GM21526 (cell line): ENCODE results near the gene RHNO1.
A peak's percentile ranks its signal among the peaks of the same experiment; 100 is the strongest.

Experiments
- ATAC-seq: cut with Tn5 transposase; IDR thresholded peaks from one replicate; pipeline ENCODE4 v1.9.1; 2021; ENCODE audit warnings: moderate library complexity; ENCODE audit not compliant: unreplicated experiment, low FRiP score

The RHNO1 gene

GRCh38 chr12:2877047-2877952 lies at the start of gene RHNO1, which contains the start of gene FOXM1:
Gene RHNO1 (plus strand): TSS chr12:2877223. CDS start chr12:2885367, 8,144 bp downstream.
Gene FOXM1 (minus strand): TSS chr12:2877174. CDS start chr12:2874478, 2,696 bp downstream.
- peak; percentile 71 for ATAC-seq

DNA sequence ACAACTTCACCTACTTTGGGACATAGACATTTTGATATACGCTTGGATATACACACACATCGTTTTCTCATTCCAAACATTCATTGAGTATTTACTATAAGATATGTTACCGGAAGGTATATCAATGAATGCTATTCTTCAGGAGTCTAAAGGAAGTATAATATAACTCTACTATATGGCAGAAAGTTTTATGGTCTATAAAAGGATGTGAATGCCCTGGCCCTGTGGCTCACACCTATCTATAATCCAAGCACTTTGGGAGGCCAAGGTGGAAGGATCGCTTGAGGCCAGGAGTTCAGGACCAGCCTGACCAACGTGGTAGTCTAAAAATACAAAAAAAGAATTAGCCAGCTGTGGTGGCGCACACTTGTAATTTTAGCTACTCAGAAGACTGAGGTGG lies 47.7 kb upstream of the RHNO1 start:
- ATAC-seq, result no peak

- no peak for ATAC-seq
These were observed 44.4 kb upstream of the RHNO1 start for GRCh38 chr12:2832550-2833127.

- ATAC-seq, result no peak
These were observed 43.7 kb upstream of the RHNO1 start for GRCh38 chr12:2833327-2833726.

DNA sequence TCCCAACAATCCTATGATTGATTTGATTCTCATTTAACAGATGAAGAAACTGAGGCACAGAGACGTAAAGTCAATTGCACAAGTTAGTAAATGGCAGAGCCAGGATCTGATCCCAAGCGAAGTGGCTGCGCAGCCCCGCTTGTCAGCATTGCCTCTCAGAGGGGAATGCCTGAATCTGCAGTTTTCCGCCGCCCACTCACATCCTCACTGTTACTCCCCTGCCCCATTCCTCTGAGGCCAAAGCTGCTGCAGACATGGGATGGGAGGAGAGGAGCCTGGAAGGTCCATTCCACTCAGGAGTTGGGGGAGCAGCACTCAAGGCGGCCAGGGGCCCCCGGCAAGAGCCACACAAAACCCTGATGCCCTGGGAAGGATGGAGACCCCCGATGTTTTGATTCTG lies 43.2 kb upstream of the RHNO1 start:
- no peak for ATAC-seq

DNA sequence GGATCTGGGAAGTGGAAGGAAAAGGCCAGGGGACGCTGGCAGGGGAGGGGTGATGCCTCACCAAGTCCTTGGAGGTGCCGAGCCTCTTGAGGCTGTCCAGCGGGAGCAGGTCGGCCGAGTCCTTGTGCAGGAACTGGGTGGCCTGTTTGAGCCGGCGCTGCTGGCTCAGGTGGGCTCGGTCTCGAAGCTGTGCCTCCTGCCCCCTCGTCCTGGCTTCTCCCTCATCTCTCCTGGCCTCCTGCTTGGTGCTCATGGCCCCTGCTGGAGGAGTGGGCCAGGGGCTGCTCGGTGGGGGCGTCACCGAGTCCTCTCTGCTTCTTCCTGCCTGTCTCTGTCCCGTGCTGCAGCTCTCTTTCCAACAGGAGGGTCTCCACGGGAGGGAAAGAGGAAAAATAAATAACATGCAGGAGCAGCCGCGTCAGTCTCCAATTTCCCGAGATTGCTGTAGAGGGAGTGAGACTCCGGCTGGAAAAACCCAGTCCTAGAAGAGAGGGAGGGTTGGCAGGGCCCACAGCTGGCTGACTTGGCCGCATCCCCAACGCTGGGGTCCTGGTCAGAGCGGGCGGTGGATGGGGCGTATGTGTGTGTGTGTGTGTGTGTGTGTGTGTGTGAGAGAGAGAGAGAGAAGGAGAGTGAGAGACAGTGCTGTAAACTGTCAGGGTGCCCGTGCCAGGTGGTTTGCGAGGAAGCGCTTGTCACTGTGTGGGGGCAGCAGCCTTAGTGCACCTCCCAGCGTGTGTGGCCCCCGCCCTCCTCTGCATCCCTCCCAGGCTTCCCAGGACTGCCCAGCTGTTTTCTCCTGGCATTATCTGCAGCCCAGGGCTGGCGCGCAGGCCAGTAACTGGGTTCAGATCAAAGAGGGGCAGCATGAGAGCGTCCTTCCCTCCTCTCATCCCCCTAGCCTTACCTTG lies 42.2 kb upstream of the RHNO1 start, which contains the start of gene NRIP2:
NRIP2 (minus strand) TSS at position 455 of the 911 bp plus-strand sequence; CDS start at position 403, 52 bp downstream.
- no peak for ATAC-seq

DNA sequence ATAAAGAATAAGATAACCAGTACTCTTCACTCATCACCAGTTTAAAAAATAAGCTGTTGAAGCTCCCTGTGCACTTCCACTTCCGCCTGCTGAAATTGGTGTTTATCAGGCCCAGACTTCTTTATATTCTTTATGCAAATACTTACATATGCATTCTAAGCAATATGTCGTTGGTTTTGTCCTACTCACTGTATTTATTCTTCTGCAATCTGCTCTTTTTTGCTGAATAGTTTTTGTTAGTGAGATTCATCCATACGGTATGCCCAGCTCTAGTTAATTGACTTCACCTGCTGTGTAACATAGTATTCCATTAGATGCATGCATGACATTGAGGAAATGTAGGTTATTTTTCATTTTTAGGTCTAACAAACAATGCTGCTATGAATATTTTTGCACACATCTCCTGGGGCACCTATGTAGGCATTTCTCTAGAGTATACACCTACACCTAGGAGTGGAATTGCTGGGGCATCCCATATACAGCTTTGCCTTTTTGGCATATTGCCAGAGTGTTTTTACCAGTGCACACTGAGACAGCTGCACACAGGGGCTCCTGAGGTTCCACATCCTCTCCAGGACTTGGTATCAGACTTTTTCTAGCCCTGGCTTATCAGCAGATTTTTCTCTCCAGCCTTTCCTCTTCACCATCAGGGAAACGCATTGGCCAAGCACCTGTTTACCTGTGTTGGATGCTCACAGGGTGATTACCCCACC lies 41.2 kb upstream of the RHNO1 start:
- ATAC-seq, result no peak

GRCh38 chr12:2836574-2836973 lies 40.4 kb upstream of the RHNO1 start:
- no peak for ATAC-seq

DNA sequence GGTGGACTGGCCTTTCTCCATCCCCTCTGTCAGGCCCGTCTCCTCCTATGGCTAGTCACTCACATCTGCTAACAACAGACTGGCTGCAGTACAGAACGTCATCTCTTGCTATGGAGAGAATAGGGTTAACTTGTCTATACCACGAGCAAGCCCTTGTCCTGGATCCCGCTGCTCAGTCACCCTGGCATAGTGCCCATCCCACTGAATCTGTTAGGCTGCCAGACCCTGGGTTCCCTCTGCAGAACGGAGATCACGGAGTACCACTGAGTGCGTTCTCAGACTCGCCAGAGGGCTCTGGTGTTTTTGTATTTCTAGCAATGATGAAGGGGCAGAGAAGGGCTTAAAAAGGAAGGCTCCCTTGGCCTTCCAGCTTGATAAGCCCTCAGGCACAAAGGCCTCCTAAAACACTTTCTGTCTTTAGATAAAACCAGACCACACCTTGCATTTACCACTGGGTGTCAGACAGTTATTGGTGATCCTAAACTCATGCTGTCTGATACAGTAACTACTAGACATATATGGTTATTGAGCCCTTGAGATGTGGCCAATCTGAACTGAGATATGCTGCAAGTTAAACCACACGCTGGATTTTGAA lies 35.9 kb upstream of the RHNO1 start:
- no peak for ATAC-seq

DNA sequence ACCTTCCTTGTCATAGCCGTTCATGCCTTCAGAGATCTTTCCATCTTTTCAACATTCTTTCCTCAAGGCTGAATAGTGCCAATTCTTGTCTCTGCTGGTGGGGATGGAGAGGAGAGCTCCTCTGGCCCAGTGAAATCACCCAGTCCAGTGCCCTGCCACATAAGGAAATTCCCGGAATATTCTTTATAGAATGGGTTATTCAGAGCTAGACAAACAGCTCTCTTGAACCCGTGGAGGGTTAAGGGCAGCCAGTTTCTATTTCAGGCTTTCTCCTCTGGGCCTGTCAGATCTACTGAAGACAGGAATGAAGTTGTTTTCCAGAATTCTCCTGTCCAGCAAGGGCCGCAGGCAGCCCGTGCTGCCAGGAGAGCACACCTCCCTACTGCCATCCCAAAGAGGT lies 34.1 kb upstream of the RHNO1 start:
- ATAC-seq, result no peak

DNA sequence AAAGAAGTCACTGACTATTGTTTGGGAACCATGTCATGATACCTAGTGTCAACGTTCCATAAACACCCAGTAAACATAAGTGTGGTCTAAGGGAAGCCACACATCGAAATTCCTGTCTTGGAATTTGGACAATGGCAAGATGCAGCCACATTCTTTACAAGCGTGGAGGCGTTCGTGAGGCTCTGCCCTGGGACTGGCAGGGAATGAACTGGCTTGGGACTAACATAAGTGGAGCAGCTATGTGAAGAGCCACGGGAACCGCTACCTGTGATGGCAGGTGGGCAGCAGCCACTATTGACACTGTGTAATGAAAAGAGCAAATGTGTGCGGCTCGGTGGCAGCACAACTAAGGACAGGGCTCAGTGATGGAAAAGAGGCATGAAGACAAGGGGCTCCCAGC lies 32.2 kb upstream of the RHNO1 start:
- ATAC-seq, result no peak

DNA sequence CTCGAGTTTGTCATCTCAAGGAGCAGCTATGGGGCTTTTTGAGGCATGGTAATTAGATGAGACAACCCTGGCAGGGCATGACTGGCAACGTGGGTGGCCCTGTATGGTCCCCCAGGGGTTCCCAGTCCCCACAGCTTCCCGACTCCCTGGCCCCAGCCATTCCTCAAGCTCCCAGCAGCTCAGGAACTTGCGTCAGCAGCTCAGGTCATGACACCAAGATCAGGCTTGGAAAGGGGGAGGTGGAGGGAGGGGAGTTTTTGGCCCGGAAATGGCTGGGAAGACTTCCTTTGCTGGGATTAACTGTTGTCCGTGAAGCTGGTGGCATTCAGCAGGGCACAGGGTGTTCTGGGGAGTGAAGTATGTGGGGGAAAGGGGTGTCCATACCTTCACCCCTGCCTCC lies 31.7 kb upstream of the RHNO1 start:
- ATAC-seq, result no peak

DNA sequence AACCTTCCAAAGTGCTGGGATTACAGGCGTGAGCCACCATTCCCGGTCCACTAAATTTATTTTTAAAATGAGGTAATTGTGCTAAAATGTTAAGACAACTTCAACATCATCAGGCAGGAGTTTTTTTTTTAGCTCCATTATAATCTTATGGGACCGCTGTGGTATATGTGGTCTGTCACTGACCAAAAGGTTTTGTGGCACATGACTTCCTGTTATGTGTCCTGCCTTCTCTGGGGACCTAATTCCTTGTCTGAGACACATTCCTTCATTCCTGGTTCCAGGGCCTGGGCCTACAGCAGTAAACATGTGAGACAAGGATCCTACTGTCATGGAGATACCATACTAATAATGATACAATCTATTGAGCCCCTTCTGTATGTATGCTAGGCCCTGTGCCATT lies 25.1 kb upstream of the RHNO1 start:
- no peak for ATAC-seq

GRCh38 chr12:2853626-2854025 lies 23.4 kb upstream of the RHNO1 start:
- no peak for ATAC-seq

DNA sequence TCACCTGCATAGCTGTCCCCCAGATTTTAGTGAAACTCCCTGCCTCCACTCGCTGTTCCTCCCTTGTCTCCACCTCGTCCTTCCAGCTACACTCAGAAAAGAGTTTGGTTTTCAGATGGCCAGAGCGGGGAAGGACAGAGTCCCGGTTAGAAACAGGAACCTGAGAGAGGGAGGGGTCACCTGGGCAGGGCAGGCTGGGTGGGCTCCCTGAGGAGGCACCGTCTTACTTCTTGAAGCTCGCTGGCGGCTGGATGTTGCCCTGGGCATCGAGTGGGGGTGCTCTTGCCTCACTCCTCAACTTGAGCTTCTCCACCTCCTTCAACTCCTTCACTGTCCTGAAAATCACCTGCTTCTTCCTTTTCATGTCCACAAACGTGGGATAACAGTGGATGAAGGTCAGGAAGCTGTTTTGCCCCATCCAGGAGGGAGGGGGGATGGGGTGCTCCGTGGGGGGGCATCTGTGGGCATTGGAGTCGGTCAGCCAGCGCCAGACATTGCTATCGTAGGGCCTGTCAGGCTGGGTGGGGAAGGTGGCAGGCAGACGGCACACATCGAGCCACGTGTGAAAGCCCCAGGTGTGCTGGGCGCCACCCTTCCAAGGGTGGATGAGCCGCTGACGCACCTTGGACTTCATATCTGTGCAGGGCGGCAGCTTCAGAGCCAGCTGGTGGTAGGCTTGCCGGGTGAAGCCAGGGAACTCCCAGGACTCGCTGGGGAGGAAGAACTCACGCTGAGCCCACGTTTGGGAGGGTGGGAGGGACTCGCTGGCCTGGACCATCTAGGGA lies 22.2 kb upstream of the RHNO1 start:
- ATAC-seq, result no peak

GRCh38 chr12:2855546-2855945 lies 21.5 kb upstream of the RHNO1 start:
- ATAC-seq, result no peak

GRCh38 chr12:2856051-2856450 lies 21.0 kb upstream of the RHNO1 start:
- no peak for ATAC-seq

GRCh38 chr12:2857021-2857431 lies 20.0 kb upstream of the RHNO1 start, which contains the start of gene TEX52:
Gene TEX52 (minus strand): TSS chr12:2857039. CDS start chr12:2857026, 13 bp downstream.
- ATAC-seq, result no peak

GRCh38 chr12:2857576-2857975 lies 19.4 kb upstream of the RHNO1 start:
- ATAC-seq, result no peak
